Stomach smooth muscle (tissue), 2 donors: ENCODE data around the gene STON2.
A peak's percentile ranks its signal among the peaks of the same experiment; 100 is the strongest.
"Not testable (repeated sequence)": the region's sequence is repeated elsewhere in the genome, so short reads cannot be mapped to it uniquely, and the experiment has no call there.

Experiments
- H3K27ac ChIP-seq: one replicate; pipeline ENCODE4 v1.7.0; 2013; ENCODE audit warnings: mild to moderate bottlenecking, low read length, inconsistent platforms
- H3K27me3 ChIP-seq, 2 donors: one replicate each; pipeline ENCODE4 v1.7.0; 2013; ENCODE audit warnings: low read length in 2 of 2; ENCODE audit not compliant: insufficient read depth in 2 of 2, control insufficient read depth in 1 of 2
- H3K36me3 ChIP-seq, 2 donors: one replicate each; pipeline ENCODE4 v1.7.0; 2013; ENCODE audit warnings: low read length in 2 of 2; ENCODE audit not compliant: control insufficient read depth in 2 of 2, insufficient read depth in 2 of 2
- H3K4me1 ChIP-seq: one replicate; pipeline ENCODE4 v1.7.0; 2013; ENCODE audit warnings: low read length; ENCODE audit not compliant: control insufficient read depth, insufficient read depth
- H3K4me3 ChIP-seq, 2 donors: one replicate each; pipeline ENCODE4 v1.7.0; 2013; ENCODE audit warnings: low read length in 2 of 2
- H3K9ac ChIP-seq, 2 donors: one replicate each; pipeline ENCODE4 v1.7.0; 2013; ENCODE audit warnings: low read length in 2 of 2, mild to moderate bottlenecking in 1 of 2
- H3K9me3 ChIP-seq, 2 donors: one replicate each; pipeline ENCODE4 v1.7.0; 2013; ENCODE audit warnings: low read length in 2 of 2; ENCODE audit not compliant: control insufficient read depth in 2 of 2
- donor health status: healthy.
- donor health status: Pancreatic carcinoma.

The STON2 gene

DNA sequence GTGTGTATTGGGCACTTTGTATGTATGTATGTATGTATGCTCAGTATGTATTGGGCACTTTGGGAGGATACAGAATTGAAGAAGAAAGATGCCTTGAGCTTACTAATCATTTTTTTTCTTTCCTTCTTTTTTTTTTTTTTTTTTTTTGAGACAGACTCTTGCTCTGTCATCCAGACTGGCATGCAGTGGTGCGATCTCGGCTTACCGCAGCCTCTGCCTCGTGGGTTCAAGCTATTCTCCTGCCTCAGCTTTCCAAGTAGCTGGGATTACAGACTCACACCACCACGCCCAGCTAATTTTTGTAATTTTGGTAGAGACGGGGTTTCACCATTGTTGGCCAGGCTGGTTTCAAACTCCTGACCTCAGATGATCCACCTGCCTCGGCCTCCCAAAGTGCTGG lies 176.3 kb downstream of the STON2 start:
- not testable (repeated sequence) for H3K27me3 ChIP-seq, H3K9ac ChIP-seq, H3K4me1 ChIP-seq, H3K36me3 ChIP-seq, H3K9me3 ChIP-seq, H3K27ac ChIP-seq, H3K4me3 ChIP-seq

DNA sequence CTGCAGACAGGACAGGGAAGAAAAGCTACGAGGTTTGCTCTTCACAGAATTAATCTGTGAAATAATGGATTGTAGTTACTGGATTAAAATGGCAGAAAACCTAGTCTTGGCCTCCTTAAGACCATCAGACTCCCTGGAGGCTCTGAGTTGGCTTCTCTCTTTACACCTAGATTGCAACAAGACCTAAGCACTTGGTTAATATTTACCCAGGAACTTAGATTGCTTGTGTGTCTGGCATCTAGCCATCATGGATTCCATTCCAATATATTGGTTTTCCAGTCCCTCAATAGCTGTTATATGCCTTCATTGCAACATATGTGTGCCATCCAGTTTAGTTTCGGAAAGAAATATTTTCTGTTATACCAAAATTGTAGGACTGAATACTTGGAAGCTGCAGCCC lies 177.4 kb downstream of the STON2 start:
- Histone ChIP-seq H3K9ac (no peak overlapping the region), H3K9me3 (no peaks in the 10 kb centered on the region), H3K27ac (no peak overlapping the region), H3K36me3 (no peaks in the 10 kb centered on the region), H3K4me3 (no peak overlapping the region), H3K27me3 (no peaks in the 10 kb centered on the region), H3K4me1 (peaks cover 6% of the 10 kb centered on the region)

DNA sequence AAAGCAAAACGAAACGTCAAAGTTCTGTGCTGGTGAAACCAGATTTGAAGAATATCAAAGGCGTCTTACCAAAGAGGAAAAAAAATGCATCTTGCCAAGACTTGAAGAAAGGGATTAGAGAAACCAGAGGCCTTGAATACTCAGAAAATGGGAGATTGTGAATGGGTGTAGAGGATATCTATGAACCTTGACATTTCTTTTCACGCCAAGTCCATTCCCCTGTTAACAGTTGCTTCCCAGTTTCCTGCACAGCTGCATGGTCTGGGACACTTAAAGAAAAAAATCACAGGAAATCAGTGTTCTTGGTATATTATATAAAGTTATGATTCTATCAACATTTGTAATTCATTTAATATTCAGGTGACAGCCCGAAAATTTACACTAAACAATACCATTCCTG lies 178.0 kb downstream of the STON2 start:
- H3K27ac ChIP-seq: peak overlapping the region; percentile 98
- H3K27me3 ChIP-seq: no peaks in the 10 kb centered on the region
- no peak overlapping the region for H3K9ac ChIP-seq
- no peaks in the 10 kb centered on the region for H3K9me3 ChIP-seq
- H3K4me1 ChIP-seq: peaks cover 6% of the 10 kb centered on the region
- H3K36me3 ChIP-seq: no peaks in the 10 kb centered on the region
- H3K4me3 ChIP-seq: peak overlapping the region in 1 of 2 donors; percentile 94

DNA sequence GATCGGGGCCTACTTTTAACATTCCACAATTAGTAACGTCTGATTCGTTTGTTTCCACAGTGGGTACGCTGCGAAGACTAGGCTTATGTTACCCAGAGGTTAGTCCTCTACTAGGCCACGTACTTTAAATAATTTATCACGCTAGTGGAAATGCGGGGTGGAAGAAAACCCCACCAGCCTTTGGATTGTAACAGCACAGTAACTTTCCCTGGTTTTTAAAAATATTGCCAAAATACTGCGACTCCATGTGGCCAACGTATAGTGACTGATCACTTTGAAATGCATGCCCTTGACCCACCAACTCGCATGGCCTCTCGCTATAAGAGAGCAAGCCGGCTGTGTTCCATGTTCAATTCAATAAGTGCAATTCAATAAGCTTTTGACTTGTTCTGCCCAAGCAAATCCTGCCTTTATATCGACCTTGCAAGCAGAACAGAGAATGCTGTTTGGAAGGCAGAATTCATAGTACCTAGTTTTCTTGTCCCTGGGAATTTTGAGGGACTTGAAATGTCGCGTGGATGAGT lies 178.5 kb downstream of the STON2 start:
- H3K27ac ChIP-seq: peak overlapping the region; percentile 98
- H3K36me3 ChIP-seq: no peaks in the 10 kb centered on the region
- no peaks in the 10 kb centered on the region for H3K27me3 ChIP-seq
- H3K9me3 ChIP-seq: no peaks in the 10 kb centered on the region
- H3K4me3 ChIP-seq: peak overlapping the region; percentile 88 to 94
- H3K9ac ChIP-seq: peak overlapping the region; percentile 91 to 98
- peaks cover 6% of the 10 kb centered on the region for H3K4me1 ChIP-seq

DNA sequence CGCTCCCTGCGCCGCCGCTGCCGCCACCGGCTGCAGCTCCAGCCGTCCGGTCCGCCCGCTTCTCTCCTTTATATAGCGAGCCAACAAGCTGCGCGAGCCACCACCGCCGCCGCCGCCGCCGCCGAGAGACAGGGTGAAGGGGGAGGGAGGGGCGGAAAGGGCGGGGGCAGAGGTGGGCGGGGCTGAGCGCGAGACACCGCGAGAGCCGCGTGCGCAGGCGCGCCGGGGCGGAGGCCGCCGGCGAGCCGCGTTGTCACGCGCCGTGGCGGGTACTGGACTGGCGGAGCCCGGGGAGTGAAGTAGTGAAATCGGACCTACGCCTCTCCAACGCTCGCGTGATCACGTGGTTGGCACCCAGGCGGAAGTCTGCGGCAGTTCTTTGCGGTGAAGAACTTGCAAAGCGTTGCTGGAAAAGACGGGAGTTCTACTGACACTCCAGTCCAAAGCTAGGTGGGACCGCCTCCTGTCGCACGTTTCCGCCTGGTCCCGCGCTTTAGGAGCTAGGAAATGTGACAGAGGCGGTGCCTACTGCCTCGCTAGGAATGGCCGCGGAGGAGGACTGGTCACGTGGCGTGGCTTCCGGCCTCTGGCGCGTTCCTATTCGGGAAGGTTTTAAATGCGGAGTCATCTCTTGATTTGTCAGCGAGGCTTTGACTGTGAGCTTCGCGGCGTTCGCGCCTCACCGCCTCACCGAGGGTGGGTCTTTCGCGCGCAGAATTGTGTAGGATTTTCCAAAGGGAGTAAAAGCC lies 179.1 kb downstream of the STON2 start, which contains the start of gene GTF2A1:
GTF2A1 (minus strand) TSS at position 130 of the 749 bp plus-strand sequence. CDS start 441 bp downstream, outside the sequence.
- Histone ChIP-seq H3K4me1 (peaks cover 6% of the 10 kb centered on the region), H3K9me3 (no peaks in the 10 kb centered on the region), H3K27me3 (no peaks in the 10 kb centered on the region), H3K27ac (peak within 1 kb of the TSS; percentile 98), H3K36me3 (no peaks in the 10 kb centered on the region), H3K9ac (peak within 1 kb of the TSS; percentile 99 to 100), H3K4me3 (peak within 1 kb of the TSS; percentile 93 to 94)

DNA sequence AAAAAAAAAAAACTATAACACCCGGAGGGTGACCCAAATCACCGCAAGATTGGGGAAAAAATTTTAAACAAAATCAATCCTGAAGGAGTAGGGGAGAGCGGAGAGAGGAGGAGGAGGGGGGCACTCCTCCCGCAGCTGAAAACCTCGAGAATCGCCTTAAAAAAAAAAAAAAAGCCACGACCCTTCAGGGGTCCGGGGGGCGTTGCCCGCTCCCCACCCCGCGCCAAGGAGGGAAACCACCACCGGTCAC lies 179.6 kb downstream of the STON2 start:
- no peaks in the 10 kb centered on the region for H3K27me3 ChIP-seq

DNA sequence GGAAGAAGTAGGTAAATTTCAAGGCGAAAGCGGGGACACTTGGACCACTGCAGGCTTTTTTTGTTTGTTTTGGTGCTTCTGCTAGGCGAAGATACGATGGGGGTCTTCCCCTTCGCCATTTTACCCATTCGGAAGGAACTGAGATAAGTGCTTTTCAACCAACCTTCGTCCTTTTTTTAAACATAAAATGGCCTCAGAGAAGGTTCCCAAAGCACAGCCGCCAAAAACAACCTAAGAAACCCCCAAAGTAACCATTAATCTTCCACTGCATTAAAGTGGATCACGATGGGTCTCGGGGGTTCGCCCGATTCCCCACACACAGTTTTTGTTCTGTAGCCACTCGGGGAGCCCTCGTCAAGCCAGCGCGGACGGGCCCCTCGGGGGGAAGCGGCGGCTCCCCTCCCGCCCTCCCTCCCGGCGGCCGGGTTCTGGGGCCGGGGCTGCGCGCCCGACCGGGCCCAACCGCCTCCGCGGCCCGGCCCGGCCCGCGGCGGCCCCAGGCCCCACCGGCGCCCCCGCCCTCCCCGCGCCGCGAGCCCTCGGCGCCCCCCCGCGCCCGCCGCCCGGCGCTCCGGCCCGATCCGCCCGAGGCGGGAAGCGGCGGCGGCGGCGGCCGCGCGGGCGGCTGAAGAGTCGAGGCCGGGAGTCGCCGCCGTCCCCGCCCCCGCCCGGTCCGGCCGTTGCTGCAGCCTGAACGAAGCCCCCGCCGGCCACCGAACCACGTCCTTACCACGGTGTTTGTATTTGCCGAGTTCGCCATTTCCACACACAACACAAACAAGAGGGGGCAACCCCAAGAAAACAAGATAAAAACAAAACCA lies 180.2 kb downstream of the STON2 start:
- Histone ChIP-seq H3K9ac (peak overlapping the region; percentile 99 to 100), H3K4me3 (peak overlapping the region; percentile 85 to 93), H3K4me1 (peaks cover 6% of the 10 kb centered on the region), H3K9me3 (no peaks in the 10 kb centered on the region), H3K36me3 (no peaks in the 10 kb centered on the region), H3K27me3 (no peaks in the 10 kb centered on the region), H3K27ac (peak overlapping the region; percentile 98)

More for the DNA sequence above, 179.6 kb downstream of the STON2 start:
- Histone ChIP-seq H3K9me3 (no peaks in the 10 kb centered on the region), H3K9ac (peak overlapping the region; percentile 90 to 94), H3K4me3 (peak overlapping the region; percentile 82 to 89), H3K4me1 (peaks cover 6% of the 10 kb centered on the region), H3K36me3 (no peaks in the 10 kb centered on the region), H3K27ac (peak overlapping the region; percentile 92)

DNA sequence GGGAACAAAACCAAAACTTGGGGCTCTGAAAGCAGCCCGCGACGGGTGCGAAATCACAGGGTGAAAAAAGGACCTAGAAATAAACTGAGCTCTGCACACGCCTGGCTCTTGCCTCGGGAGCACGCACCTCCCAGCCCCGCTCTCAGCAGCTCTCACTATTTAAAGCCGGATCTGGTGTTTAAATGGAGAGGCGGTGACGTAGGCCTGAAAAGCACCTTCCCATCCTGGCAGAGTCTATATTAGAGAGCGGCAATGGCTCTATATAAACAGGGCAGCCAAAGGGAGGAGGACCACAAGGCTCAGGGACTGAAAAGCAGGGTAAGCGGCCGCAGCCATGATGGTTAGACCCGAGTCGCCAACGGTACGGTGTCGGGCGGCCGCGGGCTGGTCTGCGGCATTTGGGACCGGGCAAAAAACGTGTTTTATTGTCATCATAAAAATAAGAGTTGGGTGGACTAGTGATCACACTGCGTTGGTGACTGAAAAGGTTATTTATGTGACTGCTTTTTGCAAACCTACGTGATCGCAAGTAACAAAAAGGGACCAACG lies 180.8 kb downstream of the STON2 start:
- peaks cover 6% of the 10 kb centered on the region for H3K4me1 ChIP-seq
- peak overlapping the region; percentile 85 to 93 for H3K4me3 ChIP-seq
- no peaks in the 10 kb centered on the region for H3K9me3 ChIP-seq
- H3K27ac ChIP-seq: peak overlapping the region; percentile 98
- H3K9ac ChIP-seq: peak overlapping the region; percentile 99 to 100
- no peaks in the 10 kb centered on the region for H3K27me3 ChIP-seq
- no peaks in the 10 kb centered on the region for H3K36me3 ChIP-seq

DNA sequence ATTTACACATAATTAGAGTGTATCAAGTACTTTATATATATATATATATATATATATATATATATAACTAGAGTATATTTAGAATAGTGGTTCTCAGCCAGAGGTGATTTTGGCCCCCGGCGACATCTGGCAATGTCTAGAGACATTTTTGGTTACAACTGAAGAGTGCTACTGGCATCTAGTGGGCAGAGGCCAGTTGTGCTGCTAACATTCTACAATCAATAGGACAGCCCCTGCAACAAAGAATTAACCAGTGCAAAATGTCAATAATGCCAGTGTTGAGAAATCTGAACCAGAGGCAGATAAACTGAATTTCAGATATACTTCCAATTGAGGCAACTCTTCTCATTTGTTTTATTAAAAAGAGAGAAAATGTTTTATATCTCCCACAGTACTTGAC lies 188.3 kb downstream of the STON2 start:
- H3K27me3 ChIP-seq: no peaks in the 10 kb centered on the region
- H3K4me3 ChIP-seq: no peak overlapping the region
- H3K36me3 ChIP-seq: peaks cover 3 to 14% of the 10 kb centered on the region in 2 donors
- H3K27ac ChIP-seq: no peak overlapping the region
- H3K9me3 ChIP-seq: no peaks in the 10 kb centered on the region
- no peaks in the 10 kb centered on the region for H3K4me1 ChIP-seq
- H3K9ac ChIP-seq: no peak overlapping the region
